ENCODE data around the gene ATP6V1C2.

ATP6V1C2 gene

GRCh38 chr2:10764096-10764785 is 42.8 kb downstream of the ATP6V1C2 start:
- DNase-seq (ENCODE audit: low read depth), result no peak
- no peak overlapping the region for H3K4me3 ChIP-seq (ENCODE audit: control insufficient read depth, low read depth, low read length)
- TF ChIP-seq CTCF (IDR thresholded peaks at IDR 0.05; ENCODE audit: control insufficient read depth, insufficient read depth, low read depth, low read length, missing control alignments), result no peak

GRCh38 chr2:10764896-10765295 is 43.5 kb downstream of the ATP6V1C2 start:
- no peak overlapping the region for H3K4me3 ChIP-seq (ENCODE audit: control insufficient read depth, low read depth, low read length)
- no peak for DNase-seq (ENCODE audit: low read depth)
- TF ChIP-seq CTCF (IDR thresholded peaks at IDR 0.05; ENCODE audit: control insufficient read depth, insufficient read depth, low read depth, low read length, missing control alignments), result no peak

GRCh38 chr2:10765461-10765860 is 44.0 kb downstream of the ATP6V1C2 start:
- no peak for TF ChIP-seq CTCF (IDR thresholded peaks at IDR 0.05; ENCODE audit: control insufficient read depth, insufficient read depth, low read depth, low read length, missing control alignments)
- no peak overlapping the region for H3K4me3 ChIP-seq (ENCODE audit: control insufficient read depth, low read depth, low read length)
- no peak for DNase-seq (ENCODE audit: low read depth)

- no peak for DNase-seq (ENCODE audit: low read depth)
Observed at GRCh38 chr2:10765914-10766313, 44.5 kb downstream of the ATP6V1C2 start.

GRCh38 chr2:10768063-10768507 is 46.7 kb downstream of the ATP6V1C2 start:
- no peak for DNase-seq (ENCODE audit: low read depth)
- no peak overlapping the region for H3K4me3 ChIP-seq (ENCODE audit: control insufficient read depth, low read depth, low read length)
- TF ChIP-seq CTCF (IDR thresholded peaks at IDR 0.05; ENCODE audit: control insufficient read depth, insufficient read depth, low read depth, low read length, missing control alignments), result no peak

More at GRCh38 chr2:10765914-10766313, 44.5 kb downstream of the ATP6V1C2 start:
- TF ChIP-seq CTCF (IDR thresholded peaks at IDR 0.05; ENCODE audit: control insufficient read depth, insufficient read depth, low read depth, low read length, missing control alignments), result no peak
- H3K4me3 ChIP-seq (ENCODE audit: control insufficient read depth, low read depth, low read length), result no peak overlapping the region

GRCh38 chr2:10770956-10771750 is 49.7 kb downstream of the ATP6V1C2 start:
- DNase-seq (ENCODE audit: low read depth), result no peak
- TF ChIP-seq CTCF (IDR thresholded peaks at IDR 0.05; ENCODE audit: control insufficient read depth, insufficient read depth, low read depth, low read length, missing control alignments), result no peak
- no peak overlapping the region for H3K4me3 ChIP-seq (ENCODE audit: control insufficient read depth, low read depth, low read length)
